GM21515 (cell line): ENCODE measurements around the gene DDX11.
"Not testable (repeated sequence)": the region's sequence is repeated elsewhere in the genome, so short reads cannot be mapped to it uniquely, and the experiment has no call there.

ENCODE experiments used
- ATAC-seq: cut with Tn5 transposase; IDR thresholded peaks from one replicate; pipeline ENCODE4 v1.9.1; 2021; ENCODE audit not compliant: unreplicated experiment

Gene DDX11

DNA sequence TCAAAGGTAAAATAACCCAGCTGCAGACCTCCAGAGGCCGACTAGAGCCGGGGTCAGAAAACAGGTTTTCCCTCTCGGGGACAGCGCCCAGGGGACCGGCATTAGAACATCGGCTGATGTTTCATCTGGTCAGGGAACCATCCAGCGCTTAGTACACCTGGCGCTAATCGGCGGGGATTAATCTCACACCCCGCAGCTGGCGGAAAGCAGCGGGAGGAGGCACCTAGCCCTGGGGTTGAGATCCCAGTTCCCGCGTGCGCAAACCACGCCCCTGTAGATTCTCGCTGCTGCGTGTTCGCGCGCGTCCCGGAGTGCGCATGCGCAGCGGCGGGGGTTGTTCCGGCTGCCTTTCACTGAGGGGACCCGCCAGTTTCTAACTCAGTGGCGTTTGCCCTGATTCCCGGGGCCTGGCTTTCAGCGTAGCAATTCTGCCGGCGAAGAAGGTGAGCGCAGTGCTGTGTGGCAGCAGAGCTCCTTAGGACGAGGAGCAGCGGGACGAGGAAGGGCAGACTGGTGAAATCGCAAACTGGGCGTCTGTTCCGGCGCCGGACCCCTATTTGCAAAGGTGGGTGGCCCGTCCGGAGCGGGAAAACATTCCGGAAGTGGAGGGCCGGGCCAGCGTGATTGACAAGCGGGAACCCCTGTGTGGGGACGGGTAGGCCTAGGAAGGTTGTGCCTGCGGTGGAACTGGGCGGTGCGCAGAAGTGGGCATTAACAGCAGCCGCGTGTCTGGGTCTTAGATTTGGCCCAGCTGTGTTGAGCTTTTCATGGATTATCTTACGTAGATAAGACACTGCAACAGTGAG is at the start of gene DDX11:
Gene DDX11 (plus strand): TSS at position 334 of the 806 bp plus-strand sequence. CDS start 4,534 bp downstream, outside the sequence.
- peak; percentile 91 for ATAC-seq

- no peak for ATAC-seq
These were observed 47.5 kb upstream of the DDX11 start for GRCh38 chr12:31026202-31026601.

DNA sequence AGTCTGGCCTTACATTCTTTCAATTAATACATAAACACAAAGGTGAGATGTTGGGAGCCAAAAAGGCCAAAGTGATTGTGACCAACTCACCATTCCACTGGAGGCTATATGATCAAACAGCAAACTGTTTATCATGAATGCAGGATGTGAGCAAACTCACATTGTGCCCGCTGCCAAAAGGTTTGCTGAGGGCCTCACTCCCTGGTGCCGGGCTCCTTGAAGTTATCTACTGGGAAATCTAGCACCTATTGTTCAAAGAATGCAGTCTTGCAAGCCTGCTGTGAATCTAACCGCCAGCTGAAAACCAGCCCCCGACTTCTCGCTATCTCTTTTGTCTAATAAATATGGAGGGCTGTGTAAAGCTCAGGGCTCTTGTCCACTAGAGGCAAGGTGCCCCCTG is 46.7 kb upstream of the DDX11 start:
- ATAC-seq = not testable (repeated sequence)

DNA sequence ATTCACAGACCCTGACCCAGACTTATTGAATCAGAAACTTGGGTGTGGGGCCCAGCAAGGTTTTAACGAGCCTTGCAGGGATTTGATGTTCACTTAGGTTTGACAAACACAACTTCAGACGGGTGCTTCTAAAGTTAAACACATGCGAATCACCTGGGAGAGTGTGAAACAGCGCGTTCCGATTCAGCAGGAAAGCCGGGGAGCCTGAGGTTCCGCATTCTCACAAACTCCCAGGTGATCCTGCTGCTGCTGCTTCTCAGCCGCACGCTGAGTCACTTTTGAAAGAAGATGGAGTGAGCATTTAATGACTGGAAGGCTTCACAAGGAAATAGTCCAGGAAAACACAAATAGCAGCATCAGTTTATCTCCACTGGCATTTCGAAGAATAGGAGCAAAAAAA is 44.2 kb upstream of the DDX11 start:
- ATAC-seq = no peak

GRCh38 chr12:31029916-31030562 is 43.6 kb upstream of the DDX11 start:
- no peak for ATAC-seq

DNA sequence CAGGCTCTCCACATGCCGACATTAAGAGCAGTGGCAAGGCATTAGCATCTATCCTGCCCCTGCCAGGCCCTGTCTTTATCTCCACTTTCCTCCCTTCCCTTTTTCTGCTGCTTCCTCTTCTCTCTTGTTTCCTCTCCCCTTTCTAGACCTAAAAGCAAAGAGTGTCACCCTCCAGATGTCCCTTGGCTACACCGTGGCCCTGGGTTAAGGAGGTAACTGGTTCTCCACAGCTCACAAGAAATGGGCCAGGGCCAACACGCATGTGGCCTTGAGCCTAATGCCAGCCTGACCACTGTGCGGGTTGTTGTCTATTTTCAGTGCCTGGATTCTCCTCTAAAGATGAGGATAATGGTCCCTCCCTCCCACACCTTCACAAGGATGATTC is 41.7 kb upstream of the DDX11 start:
- ATAC-seq = no peak

- ATAC-seq = no peak
These were observed 40.5 kb upstream of the DDX11 start for GRCh38 chr12:31033146-31033545.

- no peak for ATAC-seq
These were observed 40.0 kb upstream of the DDX11 start for GRCh38 chr12:31033681-31034080.

DNA sequence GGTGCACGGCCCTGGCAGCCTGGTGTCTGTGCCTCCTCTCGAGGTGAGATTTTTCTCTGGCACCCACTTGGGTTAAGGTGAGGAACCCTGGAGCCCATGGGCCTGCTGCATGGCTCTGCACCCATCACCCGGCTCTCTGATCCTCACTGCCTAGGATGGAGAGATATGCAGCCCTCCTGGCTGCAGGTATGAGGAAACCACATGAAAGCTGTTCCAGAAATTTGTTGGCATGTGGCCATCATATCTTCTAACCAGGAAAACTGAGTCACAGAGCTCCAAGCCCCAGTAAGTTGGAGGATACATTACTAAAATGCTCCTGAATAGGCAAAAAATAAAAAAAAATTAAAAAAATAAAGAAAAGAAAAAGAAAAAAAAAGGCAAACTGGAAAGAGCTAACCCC is 39.3 kb upstream of the DDX11 start:
- no peak for ATAC-seq

DNA sequence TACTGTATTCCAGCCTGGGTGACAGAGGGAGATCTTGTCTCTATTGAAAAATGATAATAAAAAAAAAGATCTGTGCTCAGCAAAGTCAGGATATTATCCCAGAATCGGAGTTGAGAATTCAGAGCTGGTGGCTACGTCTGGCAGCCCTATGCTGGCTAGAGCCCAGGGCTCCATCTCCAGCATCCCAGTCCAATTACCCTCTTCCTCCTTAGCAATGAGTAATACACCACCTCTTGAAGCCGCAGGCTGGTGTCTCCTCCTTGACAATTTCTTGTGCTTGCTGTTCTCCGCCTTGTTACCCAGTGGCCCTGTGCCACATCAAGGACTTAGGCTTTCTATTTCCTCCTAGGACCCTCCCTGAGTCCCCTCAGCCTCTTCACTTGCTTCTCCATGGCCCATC is 38.4 kb upstream of the DDX11 start:
- ATAC-seq = no peak

DNA sequence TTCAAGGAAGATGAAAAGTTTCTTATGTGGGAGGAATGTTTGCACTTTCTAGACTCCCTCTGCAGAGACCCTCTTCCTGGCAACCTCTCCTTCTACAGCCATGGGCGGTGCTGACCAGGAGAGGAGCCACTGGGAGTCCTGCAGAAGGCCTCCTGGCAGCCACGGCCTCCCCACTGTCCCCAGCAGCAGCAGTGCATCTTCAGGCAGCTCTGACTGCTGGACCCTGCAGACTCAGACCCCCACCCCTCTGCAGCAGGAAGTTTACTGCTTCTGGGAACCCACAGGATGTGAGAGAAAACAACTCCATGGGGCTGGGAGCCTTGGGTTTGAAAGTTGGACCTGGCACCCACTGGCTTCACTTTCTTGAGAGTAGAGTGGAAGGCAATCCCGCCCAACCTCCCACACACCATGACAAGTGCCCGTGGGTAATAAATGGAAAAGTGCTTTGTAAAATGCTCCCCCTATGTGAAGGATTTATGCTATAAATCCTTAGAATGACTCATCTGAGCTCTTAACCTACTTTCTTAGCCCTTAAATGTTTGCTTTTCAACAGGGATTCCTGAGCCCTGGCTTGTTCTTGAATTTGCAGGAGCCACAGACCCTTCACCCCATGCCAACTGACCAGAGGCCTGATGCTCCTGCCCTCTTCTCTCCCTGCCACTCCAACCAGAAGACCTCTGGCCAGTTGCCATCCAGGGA is 37.5 kb upstream of the DDX11 start:
- ATAC-seq = no peak

DNA sequence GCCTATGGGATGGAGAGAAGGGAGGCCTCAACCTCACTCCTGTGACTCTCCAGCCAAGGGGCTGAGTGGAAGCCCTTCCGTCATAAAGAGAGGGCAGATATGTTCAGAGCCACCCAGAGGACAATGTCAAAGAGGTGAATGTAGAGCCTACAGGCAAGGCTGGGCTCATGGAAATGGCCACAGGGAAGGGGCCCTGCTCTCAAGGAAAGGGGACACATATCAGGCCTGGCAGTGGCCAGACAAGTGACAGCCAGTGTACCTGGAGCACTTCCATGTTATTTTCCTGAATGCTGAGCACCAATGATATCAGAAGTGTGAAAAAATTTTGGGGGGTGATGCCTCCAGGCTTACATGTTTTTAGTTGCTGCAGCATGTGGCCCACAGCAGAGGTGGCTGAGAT is 36.6 kb upstream of the DDX11 start:
- ATAC-seq = no peak

DNA sequence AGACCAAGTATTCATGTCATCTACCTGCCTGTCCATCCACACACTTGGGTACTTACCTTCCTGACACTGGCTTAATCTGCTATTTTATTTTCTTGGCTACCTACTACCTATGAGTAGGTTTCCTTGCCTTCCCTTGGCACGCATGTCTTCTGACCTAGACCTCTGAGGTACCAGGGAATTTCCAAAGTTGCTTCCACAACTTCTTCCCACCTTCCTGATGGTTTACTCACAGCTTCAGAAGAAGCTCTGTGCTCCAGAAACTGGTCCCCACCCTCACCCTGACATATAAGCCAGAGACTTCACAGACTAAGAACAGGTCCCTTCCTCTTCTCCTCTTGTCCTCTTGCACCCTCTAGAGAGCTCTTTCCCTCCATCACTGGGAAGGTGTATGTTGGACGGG is 35.7 kb upstream of the DDX11 start:
- no peak for ATAC-seq

DNA sequence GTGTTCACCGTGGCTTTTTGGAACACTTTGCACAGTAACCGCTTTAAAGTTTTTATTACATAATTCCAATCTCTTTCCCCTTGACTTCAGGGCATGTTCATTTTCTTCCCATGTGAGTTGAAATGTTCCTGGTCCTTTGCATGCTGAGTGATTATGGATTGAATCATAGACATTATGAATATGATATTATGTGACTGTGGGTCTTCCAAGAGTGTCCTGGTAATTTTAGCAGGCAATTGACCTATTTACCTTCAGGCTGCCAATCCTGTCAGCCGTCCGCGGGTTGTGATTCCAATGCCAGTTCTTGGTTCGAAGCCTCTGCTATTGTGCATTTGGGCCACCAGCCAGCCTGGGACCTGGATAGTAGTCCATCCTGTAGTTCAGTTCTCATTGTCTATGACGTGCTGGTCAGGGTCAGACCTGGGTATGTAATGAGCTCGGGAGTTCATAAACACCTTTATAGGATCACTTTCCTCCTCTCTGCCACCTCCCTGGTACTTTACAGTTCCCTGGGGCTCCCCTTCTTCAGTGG is 32.6 kb upstream of the DDX11 start:
- no peak for ATAC-seq

DNA sequence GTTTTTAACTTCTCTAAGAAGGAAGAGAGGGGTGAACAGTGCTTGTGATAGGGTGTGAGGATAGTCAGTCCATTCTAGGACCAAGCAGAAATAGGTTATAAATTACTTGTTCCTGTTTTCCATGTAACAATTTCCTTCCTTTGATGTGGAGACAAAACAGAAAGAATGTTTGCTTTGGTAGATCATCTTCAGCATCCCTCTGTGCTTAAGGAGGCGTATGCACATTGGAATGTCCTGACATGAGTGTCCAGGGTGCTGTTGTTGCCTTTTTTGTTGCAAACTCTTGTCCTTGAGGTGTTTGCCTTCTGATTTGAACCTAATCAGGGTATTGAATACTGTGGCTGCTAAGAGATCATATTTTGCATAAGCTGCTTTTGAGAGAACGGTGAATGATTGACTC is 23.5 kb upstream of the DDX11 start:
- not testable (repeated sequence) for ATAC-seq

DNA sequence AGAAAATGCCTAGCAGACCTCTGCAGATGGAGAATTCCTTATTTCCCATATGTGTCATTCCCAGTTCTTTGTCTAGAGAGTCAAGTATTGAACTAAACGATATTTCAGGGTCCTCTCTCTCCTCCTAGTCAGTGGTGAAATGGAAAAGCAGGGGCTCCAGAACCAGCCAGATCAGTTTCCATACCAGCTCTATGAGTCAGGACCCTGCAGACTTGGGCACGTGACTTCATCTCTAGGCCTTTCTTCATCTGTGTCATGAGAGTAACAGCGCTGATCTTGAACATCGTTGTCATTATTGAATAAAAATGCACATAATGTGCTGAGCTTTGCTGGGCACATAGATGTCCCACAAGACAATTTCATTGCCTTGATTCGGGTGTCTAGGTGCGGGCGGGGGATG is 23.1 kb upstream of the DDX11 start:
- ATAC-seq = not testable (repeated sequence)

- peak; percentile 72 for ATAC-seq
These were observed 22.0 kb upstream of the DDX11 start for GRCh38 chr12:31051692-31052091.

DNA sequence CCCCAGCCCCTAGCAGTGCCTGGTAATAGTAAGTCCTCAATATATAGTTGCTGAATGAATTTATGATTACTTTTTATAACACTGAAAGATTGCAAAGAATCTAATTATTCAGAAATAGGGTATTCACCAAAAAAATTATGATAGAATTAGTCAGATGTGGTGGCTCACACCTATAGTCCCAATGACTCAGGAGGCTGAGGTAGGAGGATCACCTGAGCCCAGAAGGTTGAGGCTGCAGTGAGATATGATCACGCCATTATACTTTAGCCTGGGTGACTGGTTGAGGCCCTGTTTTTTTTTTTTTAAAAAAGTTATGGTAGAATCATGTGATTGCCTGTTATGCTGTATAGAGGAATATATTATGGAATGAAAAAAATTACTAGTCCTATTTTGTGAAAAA is 21.5 kb upstream of the DDX11 start:
- not testable (repeated sequence) for ATAC-seq

DNA sequence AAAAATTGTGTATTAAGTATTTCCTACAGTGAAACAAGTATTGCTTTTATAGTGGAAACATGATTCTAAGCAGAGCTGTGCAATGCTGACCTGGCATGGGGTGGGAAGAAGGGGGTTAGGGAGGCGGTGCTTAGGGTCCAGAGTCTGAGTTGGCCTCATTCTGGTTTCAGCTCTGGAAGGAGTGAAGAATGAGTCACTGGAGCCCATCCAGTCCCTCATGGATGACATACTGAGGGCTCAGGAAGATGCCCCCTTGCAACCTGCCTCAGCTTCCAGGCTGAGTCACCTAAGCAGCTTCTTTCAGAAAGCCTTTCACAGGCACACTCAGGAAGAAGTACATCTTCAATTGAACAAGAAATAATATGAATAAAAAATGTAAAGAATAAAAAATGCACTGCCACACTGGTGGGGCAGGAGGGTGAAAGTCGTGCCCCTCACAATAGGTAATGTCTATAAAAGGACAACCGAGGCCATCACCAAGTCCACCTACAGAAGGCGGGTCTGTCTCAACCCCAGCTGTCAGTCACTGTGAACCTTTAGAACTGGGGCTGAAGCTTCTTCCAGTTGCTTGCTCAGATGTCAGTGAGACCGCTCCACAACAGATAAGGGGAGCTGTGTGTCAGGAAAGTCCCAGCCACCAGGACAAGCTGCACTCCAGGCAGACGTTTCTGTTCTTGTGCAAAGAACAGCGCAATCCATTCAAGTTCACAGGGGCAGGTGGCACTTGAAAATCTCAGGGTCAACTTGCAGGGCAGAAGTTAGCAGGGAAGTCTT is 20.8 kb upstream of the DDX11 start:
- not testable (repeated sequence) for ATAC-seq

GRCh38 chr12:31053944-31054343 is 19.7 kb upstream of the DDX11 start:
- not testable (repeated sequence) for ATAC-seq

- ATAC-seq = no peak
These were observed 16.0 kb upstream of the DDX11 start for GRCh38 chr12:31057671-31058070.
